HAP-1 (cell line): ENCODE results near the gene NFASC.

Source experiments
- DNase-seq, 2 experiments: peaks; one replicate each; pipeline ENCODE4 v3.0.0-alpha.2; 2016 to 2020; ENCODE audit warnings: low spot score in 2 of 2
- H3K27me3 ChIP-seq: fragments of 250-450 bp; sonication (Bioruptor Pico); 2 replicates; pipeline ENCODE4 v1.5.1; 2020; ENCODE audit warnings: low read depth, mild to moderate bottlenecking, moderate library complexity
- H3K36me3 ChIP-seq: fragments of 250-450 bp; sonication (Bioruptor Pico); replicated peaks from 2 replicates; pipeline ENCODE4 v1.5.1; 2020; ENCODE audit warnings: mild to moderate bottlenecking
- H3K4me1 ChIP-seq: fragments of 250-450 bp; sonication (Bioruptor Pico); 2 replicates; pipeline ENCODE4 v1.5.1; 2020; ENCODE audit warnings: mild to moderate bottlenecking
- H3K4me3 ChIP-seq: fragments of 250-450 bp; sonication (Bioruptor Pico); 2 replicates; pipeline ENCODE4 v1.5.1; 2020; ENCODE audit warnings: mild to moderate bottlenecking, moderate library complexity
- H3K9me3 ChIP-seq: fragments of 250-450 bp; sonication (Bioruptor Pico); 2 replicates; pipeline ENCODE4 v1.5.1; 2020; ENCODE audit warnings: mild to moderate bottlenecking, moderate library complexity
- in situ Hi-C: fragments of 300-500 bp; cut with MboI; formaldehyde crosslinking; loops from 3 replicates; pipeline ENCODE4 v1.14.3; 2020; ENCODE audit warnings: low sequenced_read_pairs, inconsistent platforms, mixed read lengths

NFASC gene

DNA sequence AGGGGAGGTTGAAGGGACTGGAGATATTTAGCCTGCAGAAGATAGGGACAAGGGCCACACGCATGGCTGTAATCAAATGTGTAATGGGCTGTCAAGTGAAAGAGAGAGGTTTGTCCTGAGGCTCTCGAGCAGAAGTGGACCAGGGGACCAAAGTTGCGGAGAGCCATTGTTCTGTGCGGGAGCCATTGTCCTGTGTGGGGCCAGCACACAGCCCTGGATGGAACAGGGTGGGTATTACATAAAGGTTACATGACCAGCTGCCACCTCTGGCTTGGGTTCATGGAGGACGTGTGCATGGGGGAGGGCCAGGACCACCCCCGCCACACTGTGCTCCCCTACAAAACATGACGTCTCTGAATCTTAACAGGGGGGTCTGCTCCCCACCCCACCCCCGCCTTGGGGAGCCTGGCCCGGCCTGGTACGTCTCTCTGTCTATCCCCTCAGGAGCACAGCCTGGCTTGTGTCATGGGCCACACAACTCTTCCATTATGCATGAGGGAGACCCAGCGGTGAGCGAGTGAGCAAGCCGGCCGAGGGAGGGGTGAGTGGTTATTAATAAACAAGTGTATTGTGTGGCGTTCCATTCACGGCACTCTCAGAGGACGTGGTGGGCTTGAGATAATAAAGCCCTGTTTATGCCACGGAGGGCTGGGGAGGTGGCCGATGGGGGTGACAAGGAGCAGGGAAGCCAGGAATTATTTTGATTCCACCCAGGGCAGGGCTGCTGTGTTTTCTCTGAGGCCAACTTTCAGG lies at the start of gene NFASC:
TSS of gene NFASC (plus strand) at position 703 of the 753 bp plus-strand sequence. CDS start 73,454 bp downstream, outside the sequence.
- no peaks in the 10 kb centered on the region for H3K27me3 ChIP-seq
- no peaks in the 10 kb centered on the region for H3K4me1 ChIP-seq
- in situ Hi-C loops: no loop called here

DNA sequence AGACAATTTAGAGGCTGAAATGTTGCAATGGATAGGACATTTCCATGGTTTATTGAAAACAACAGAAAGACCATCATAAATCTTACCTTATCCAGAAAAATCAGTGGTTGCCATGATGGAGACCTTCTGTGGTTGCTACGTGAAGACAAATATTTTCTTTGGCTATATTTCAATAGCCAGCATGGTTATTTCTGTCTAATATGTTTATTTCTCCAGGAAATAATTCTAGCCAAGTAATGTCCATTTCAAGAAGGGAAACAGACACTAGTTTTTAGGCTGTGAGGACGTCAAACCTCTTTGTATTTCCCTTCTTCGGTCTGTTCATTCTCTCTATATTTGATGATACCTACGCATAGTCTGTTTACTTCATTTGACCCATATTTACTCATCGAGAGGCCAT lies 49.2 kb upstream of the NFASC start:
- in situ Hi-C loops: no loop called here
- H3K27me3 ChIP-seq: peaks cover 23% of the 10 kb centered on the region

More for the DNA sequence above, at the start of gene NFASC:
- Histone ChIP-seq H3K9me3 (no peaks in the 10 kb centered on the region), H3K36me3 (no peaks in the 10 kb centered on the region), H3K4me3 (no peak within 1 kb of the TSS)
- no peak for DNase-seq

DNA sequence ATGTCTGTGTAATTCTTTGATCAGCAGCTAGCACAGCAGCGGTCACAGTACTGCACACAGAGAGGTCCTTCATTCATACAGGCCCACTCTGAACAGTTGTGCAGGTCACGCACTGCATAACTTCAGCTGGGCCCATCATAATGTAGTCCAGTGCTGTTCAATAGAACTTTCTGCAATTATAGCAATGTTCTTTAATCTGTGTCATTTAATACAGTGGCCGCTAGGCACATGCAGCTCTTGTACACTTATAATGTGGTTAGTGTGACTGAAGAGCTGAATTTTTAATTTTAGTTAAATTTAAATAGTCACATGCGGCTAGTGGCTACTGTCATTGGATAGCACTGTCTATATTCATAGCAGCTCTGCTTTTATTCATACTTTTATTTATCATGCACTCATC lies 48.7 kb upstream of the NFASC start:
- in situ Hi-C loops: no loop called here
- no peak for DNase-seq
- Histone ChIP-seq H3K27me3 (peaks cover 23% of the 10 kb centered on the region), H3K4me3 (no peak overlapping the region), H3K36me3 (no peaks in the 10 kb centered on the region), H3K9me3 (no peaks in the 10 kb centered on the region), H3K4me1 (no peaks in the 10 kb centered on the region)

More for the DNA sequence above, 49.2 kb upstream of the NFASC start:
- DNase-seq: no peak
- Histone ChIP-seq H3K4me1 (no peaks in the 10 kb centered on the region), H3K36me3 (no peaks in the 10 kb centered on the region), H3K4me3 (no peak overlapping the region), H3K9me3 (no peaks in the 10 kb centered on the region)

DNA sequence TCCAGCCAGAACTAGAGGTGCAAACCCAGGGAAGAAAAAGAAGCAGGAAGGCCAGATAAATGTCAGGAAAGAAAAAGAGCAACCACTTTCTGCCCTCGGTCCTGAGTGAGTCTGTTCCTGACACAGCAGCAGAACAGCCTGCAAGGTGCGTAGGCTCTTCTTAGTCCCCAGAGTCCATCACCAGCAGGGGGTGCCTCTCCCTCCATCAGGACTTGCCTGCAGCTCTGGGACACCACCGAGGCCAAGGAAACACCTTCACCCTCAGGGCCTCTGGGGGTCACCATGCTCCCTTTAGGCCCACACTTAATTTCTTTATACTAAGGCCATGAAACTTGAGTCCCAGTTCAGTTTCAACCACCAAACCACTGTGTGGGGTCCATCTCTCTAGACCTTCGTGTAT lies 43.7 kb upstream of the NFASC start:
- H3K36me3 ChIP-seq: no peaks in the 10 kb centered on the region
- in situ Hi-C loops: no loop called here
- H3K4me3 ChIP-seq: no peak overlapping the region
- H3K4me1 ChIP-seq: no peaks in the 10 kb centered on the region
- no peaks in the 10 kb centered on the region for H3K9me3 ChIP-seq
- peak in 1 of 2 experiments; percentile 59 for DNase-seq
- peaks cover 1% of the 10 kb centered on the region for H3K27me3 ChIP-seq

DNA sequence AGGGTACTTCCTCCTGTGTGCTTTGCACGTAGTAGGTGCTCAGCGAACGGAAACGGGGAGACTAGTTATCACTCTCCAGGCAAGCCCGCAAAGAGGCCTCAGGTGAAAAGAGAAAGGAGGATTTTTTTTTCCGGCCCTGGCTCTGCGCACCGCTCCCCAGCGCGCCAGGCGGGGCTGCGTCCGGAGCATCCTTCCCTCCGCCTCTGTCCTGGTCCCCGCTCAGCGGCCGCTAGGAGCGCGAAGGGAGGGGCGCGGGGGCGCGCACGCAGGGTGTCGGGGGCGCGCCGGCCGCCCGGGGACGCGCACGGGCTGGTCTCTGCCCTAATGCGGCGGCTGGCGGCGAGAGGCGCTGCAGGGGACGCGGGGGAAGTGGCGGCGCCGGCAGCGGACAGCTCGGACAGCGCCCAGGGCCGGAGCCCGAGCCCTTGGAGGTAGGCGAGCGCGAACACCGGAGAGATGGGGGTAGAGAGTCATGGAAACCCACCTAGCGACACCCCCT lies 42.3 kb upstream of the NFASC start:
- H3K4me1 ChIP-seq: no peaks in the 10 kb centered on the region
- peak overlapping the region; percentile 23 for H3K4me3 ChIP-seq
- no peaks in the 10 kb centered on the region for H3K36me3 ChIP-seq
- peaks cover 2% of the 10 kb centered on the region; the same call in 1 of the 2 replicates for H3K27me3 ChIP-seq
- DNase-seq: peak; percentile 67 to 80
- no peaks in the 10 kb centered on the region for H3K9me3 ChIP-seq
- in situ Hi-C loops: no loop called here

DNA sequence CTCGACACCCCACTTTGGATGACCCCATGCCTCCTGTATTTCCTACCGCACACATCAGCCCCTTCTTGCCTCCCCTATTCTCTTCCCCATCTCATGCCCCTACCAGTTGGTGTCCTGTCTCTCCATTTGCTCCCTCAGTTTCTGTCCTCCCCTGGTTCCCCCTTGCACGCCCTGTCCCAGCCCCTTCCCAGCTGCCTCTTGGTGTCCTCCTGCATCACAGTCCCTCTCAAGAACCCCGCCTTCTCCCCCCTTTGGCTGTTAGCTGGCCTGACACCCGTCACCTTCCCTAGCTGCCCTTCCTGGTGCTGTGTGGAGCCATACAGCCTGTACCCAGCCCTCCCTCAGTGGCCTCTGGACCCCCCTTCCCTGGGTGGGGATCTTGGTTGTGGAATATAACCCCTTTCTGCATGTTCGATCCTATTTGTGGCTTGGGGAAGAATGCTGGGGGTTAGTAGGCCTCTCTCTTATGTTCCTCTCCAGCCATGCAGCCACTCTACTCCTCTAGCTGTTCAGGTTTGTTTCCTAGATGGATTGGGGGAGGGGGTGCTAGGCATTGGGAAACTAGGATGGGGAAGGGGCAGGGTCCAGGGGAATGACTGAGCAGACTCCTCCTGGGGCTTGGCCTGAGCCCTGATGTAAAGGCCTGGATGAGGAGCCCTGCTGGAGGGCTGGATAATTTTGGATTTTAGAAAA lies 41.4 kb upstream of the NFASC start:
- H3K9me3 ChIP-seq: no peaks in the 10 kb centered on the region
- in situ Hi-C loops: no loop called here
- H3K4me1 ChIP-seq: no peaks in the 10 kb centered on the region
- peaks cover 2% of the 10 kb centered on the region; the same call in 1 of the 2 replicates for H3K27me3 ChIP-seq
- no peak for DNase-seq
- H3K36me3 ChIP-seq: no peaks in the 10 kb centered on the region
- no peak overlapping the region for H3K4me3 ChIP-seq

DNA sequence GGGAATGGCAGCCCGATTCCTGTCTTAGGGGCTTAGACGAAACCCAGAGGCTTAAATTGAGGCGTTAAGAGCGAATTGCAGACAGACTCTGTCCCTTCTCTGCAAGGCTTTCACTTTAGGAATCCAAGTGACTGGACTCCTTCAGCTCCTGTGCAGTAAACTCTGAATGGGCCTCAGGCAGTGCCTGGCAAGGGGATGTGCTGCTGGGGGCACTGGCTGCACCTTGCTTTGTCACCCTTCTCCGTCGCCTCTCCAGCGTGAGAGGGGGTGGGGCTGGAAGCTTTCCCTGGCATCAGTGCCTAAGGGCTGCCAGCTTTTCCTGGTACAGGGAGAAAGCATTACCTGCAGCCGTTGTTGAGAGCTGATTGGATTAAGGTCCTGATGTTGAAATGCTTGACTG lies 39.9 kb upstream of the NFASC start:
- in situ Hi-C loops: no loop called here

DNA sequence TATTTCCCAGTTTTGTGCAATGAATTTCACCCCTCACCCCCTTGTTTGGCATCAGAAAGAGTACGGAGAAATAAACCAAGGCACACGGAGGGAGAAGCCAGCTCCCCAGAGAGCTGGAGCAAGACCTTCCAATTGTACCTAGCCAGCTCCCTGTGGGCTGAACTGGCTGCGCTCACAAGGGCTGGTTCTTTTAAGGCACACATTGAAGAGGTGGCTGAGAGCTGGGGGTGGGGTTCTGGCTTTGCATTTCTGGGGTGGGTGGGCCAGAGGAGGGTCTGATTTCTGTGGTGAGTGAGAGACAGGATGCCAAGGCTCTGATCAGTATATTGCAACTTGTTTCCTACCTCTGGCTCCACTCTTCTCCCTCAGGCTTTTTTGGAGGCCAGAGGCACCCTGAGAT lies 39.5 kb upstream of the NFASC start:
- H3K27me3 ChIP-seq: peaks cover 2% of the 10 kb centered on the region; the same call in 1 of the 2 replicates
- no peaks in the 10 kb centered on the region for H3K36me3 ChIP-seq
- no peaks in the 10 kb centered on the region for H3K9me3 ChIP-seq
- in situ Hi-C loops: no loop called here
- no peak overlapping the region for H3K4me3 ChIP-seq
- H3K4me1 ChIP-seq: no peaks in the 10 kb centered on the region
- DNase-seq: no peak

More for the DNA sequence above, 39.9 kb upstream of the NFASC start:
- peaks cover 2% of the 10 kb centered on the region; the same call in 1 of the 2 replicates for H3K27me3 ChIP-seq
- H3K4me1 ChIP-seq: no peaks in the 10 kb centered on the region
- no peak overlapping the region for H3K4me3 ChIP-seq
- DNase-seq: no peak
- H3K36me3 ChIP-seq: no peaks in the 10 kb centered on the region
- H3K9me3 ChIP-seq: no peaks in the 10 kb centered on the region

DNA sequence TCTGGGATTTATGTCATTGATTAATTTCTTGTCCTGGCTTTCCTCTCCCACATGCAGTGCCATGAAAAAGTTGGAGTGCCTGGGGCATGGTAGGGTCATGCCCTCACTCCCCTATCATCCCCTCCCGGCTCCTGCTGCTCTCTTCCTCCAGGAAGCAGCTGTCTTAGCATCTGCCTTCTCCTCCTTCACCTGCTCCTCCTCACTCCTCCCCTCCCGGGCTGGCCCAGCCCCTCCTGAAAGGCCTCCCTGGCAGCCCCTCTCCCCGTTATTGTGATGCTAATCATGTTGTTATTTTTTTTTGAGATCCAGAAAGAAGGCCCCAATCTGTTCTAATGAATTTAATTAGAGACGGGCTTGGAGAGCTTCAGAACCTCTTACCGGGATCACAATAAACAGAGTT lies 36.3 kb upstream of the NFASC start:
- no peak overlapping the region for H3K4me3 ChIP-seq
- no peak for DNase-seq
- H3K36me3 ChIP-seq: no peaks in the 10 kb centered on the region
- in situ Hi-C loops: no loop called here
- H3K9me3 ChIP-seq: no peaks in the 10 kb centered on the region
- H3K27me3 ChIP-seq: 0 out of 2 replicates have a peak, but pooled peaks cover 2% of the 10 kb centered on the region
- no peaks in the 10 kb centered on the region for H3K4me1 ChIP-seq

DNA sequence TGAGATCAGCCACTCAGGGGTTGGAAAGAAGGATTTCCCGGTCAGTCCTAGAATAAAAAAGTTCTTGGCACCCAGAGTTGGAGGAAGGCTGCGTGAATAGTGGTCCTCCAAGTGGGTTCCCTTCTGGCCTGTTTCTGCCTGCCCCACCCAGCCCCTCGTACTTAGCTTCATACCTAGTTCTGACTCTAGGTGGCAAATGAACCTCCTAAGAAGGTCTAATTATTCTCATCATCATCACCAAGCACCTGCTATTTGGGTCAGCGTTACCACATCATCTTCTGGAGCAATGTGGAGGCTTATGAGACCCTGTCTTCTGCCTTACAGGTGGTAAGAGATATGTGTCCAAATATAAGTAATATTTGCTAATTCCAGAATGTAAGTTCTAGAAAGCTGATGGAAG lies 35.9 kb upstream of the NFASC start:
- Histone ChIP-seq H3K27me3 (0 out of 2 replicates have a peak, but pooled peaks cover 2% of the 10 kb centered on the region), H3K4me3 (no peak overlapping the region), H3K4me1 (no peaks in the 10 kb centered on the region), H3K36me3 (no peaks in the 10 kb centered on the region), H3K9me3 (no peaks in the 10 kb centered on the region)
- in situ Hi-C loops: no loop called here
- no peak for DNase-seq

DNA sequence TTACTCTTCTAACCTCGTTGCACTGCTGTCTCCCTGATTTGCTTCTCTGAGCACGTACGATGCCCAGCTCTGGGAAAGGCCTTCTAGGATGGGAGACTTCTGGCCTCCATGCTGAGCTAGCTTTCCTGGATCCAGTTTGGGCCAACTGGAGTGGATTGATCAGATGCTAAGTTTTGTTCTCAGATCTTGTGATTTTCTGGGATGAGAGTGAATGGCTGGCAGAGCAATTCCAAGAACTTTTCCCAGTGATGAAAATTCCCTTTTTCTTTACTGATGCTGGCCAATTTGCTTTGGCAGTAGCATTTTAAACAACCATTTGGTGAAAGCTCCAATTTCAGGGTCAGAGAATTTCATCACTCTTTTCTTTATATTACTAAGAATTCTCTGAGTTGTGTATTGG lies 34.9 kb upstream of the NFASC start:
- no peak overlapping the region for H3K4me3 ChIP-seq
- no peaks in the 10 kb centered on the region for H3K9me3 ChIP-seq
- H3K4me1 ChIP-seq: no peaks in the 10 kb centered on the region
- no peak for DNase-seq
- 0 out of 2 replicates have a peak, but pooled peaks cover 2% of the 10 kb centered on the region for H3K27me3 ChIP-seq
- in situ Hi-C loops: no loop called here
- no peaks in the 10 kb centered on the region for H3K36me3 ChIP-seq

DNA sequence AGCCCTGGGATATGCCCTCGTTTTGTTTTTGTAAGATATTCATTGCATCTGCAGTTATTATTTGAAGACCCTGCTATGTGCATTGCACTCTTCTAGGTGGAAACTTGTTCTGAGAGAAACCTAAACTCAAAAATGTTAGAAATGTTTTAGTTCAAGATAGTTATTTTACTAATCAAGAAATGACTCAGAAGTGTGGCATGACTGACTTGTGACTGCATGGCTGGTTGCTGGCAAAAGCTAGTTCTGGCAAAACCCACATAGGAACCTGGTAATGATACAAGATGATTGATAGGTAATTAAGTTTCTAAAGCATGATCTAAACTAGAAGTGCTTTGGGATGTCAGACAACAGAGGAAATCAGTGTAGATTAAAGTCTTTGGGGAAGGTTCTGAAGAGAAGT lies 33.8 kb upstream of the NFASC start:
- no peak for DNase-seq
- H3K36me3 ChIP-seq: no peaks in the 10 kb centered on the region
- H3K4me3 ChIP-seq: no peak overlapping the region
- 0 out of 2 replicates have a peak, but pooled peaks cover 2% of the 10 kb centered on the region for H3K27me3 ChIP-seq
- H3K9me3 ChIP-seq: no peaks in the 10 kb centered on the region
- H3K4me1 ChIP-seq: no peaks in the 10 kb centered on the region
- in situ Hi-C loops: no loop called here

DNA sequence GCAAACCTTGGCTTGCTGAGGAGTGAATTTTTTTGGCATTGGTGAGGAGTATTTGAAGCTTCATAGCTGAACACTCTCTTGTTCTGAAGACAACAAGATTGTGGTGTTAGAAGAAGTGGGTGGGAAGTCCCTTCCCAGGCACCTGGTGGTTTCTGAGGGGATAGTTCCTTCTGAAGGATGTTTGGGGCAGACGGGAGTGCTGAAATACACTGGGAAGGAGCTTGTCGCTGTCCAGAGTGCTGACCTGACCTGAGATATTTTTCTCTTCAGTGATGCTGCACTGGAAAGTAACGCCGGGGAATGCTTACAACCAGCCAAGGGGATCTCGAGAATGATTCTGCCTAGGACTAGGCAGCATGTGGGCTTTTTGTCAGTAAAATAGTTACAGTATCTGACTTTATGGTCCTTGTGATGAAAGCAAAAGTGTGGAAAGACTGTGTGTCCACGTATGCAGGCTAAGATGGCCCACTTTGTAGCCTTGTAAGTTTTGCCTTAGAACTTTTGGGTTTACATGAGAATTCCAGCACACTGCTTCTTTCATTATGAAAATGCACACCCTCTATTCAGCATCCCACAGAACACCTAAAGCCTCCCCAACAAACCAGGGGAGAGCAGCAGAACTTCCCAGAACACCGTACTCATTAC lies 33.1 kb upstream of the NFASC start:
- Histone ChIP-seq H3K4me1 (no peaks in the 10 kb centered on the region), H3K27me3 (0 out of 2 replicates have a peak, but pooled peaks cover 2% of the 10 kb centered on the region), H3K9me3 (no peaks in the 10 kb centered on the region), H3K36me3 (no peaks in the 10 kb centered on the region), H3K4me3 (no peak overlapping the region)
- DNase-seq: peak; percentile 43 to 80
- in situ Hi-C loops: no loop called here
